ENCODE measurements around the gene PRKAG2.

Gene PRKAG2

GRCh38 chr7:151726652-151727578 lies 150.0 kb downstream of the PRKAG2 start:
- no peak overlapping the region for H3K4me3 ChIP-seq (ENCODE audit: low read depth, low read length)

GRCh38 chr7:151725844-151726651 lies 150.9 kb downstream of the PRKAG2 start:
- no peak overlapping the region for H3K4me3 ChIP-seq (ENCODE audit: low read depth, low read length)
- TF ChIP-seq CTCF (IDR thresholded peaks at IDR 0.05; ENCODE audit: insufficient read depth, low read depth, low read length, missing control alignments): no peak
- no peak for DNase-seq (ENCODE audit: low read depth)

More at GRCh38 chr7:151726652-151727578, 150.0 kb downstream of the PRKAG2 start:
- DNase-seq (ENCODE audit: low read depth): no peak
- no peak for TF ChIP-seq CTCF (IDR thresholded peaks at IDR 0.05; ENCODE audit: insufficient read depth, low read depth, low read length, missing control alignments)

GRCh38 chr7:151724920-151725584 lies 151.9 kb downstream of the PRKAG2 start:
- DNase-seq (ENCODE audit: low read depth): no peak
- no peak overlapping the region for H3K4me3 ChIP-seq (ENCODE audit: low read depth, low read length)
- TF ChIP-seq CTCF (IDR thresholded peaks at IDR 0.05; ENCODE audit: insufficient read depth, low read depth, low read length, missing control alignments): no peak

GRCh38 chr7:151724250-151724915 lies 152.5 kb downstream of the PRKAG2 start:
- no peak for DNase-seq (ENCODE audit: low read depth)
- TF ChIP-seq CTCF (IDR thresholded peaks at IDR 0.05; ENCODE audit: insufficient read depth, low read depth, low read length, missing control alignments): no peak

GRCh38 chr7:151723321-151723720 lies 153.6 kb downstream of the PRKAG2 start:
- no peak overlapping the region for H3K4me3 ChIP-seq (ENCODE audit: low read depth, low read length)
- no peak for DNase-seq (ENCODE audit: low read depth)
- no peak for TF ChIP-seq CTCF (IDR thresholded peaks at IDR 0.05; ENCODE audit: insufficient read depth, low read depth, low read length, missing control alignments)

More at GRCh38 chr7:151724250-151724915, 152.5 kb downstream of the PRKAG2 start:
- no peak overlapping the region for H3K4me3 ChIP-seq (ENCODE audit: low read depth, low read length)

GRCh38 chr7:151722533-151722932 lies 154.4 kb downstream of the PRKAG2 start:
- H3K4me3 ChIP-seq (ENCODE audit: low read depth, low read length): no peak overlapping the region
- no peak for TF ChIP-seq CTCF (IDR thresholded peaks at IDR 0.05; ENCODE audit: insufficient read depth, low read depth, low read length, missing control alignments)
- DNase-seq (ENCODE audit: low read depth): no peak
